NT2/D1 (cell line): ENCODE data around the gene MRPS33.
"Not testable (repeated sequence)": the region's sequence is repeated elsewhere in the genome, so short reads cannot be mapped to it uniquely, and the experiment has no call there.

Source experiments
- DNase-seq: peaks from one replicate; pipeline ENCODE4 v3.0.0-alpha.2; 2011; ENCODE audit warnings: low read depth, low spot score
- H3K27me3 ChIP-seq: 2 replicates; pipeline ENCODE4 v1.6.0; 2011; ENCODE audit warnings: mild to moderate bottlenecking; ENCODE audit not compliant: insufficient read length, insufficient read depth
- H3K36me3 ChIP-seq: 2 replicates; pipeline ENCODE4 v1.6.1; 2011; ENCODE audit warnings: mild to moderate bottlenecking, low read length, mixed read lengths; ENCODE audit not compliant: insufficient read depth, insufficient read length
- H3K4me1 ChIP-seq: 2 replicates; pipeline ENCODE4 v1.5.1; 2011; ENCODE audit not compliant: insufficient read depth, insufficient read length
- H3K4me3 ChIP-seq: 2 replicates; pipeline ENCODE4 v1.5.1; 2011; ENCODE audit warnings: low read depth; ENCODE audit not compliant: insufficient read length
- H3K9ac ChIP-seq: 2 replicates; pipeline ENCODE4 v1.6.0; 2011; ENCODE audit warnings: low read depth; ENCODE audit not compliant: insufficient read length
- H3K9me3 ChIP-seq: 2 replicates; pipeline ENCODE4 v1.5.1; 2011; ENCODE audit warnings: mild to moderate bottlenecking, low read length; ENCODE audit not compliant: insufficient read depth
- SUZ12 ChIP-seq: IDR thresholded peaks from 2 replicates; pipeline ENCODE4 v1.6.1; 2011; ENCODE audit not compliant: insufficient read length, insufficient read depth; ENCODE audit errors: extremely low read depth
- YY1 ChIP-seq: IDR thresholded peaks from 2 replicates; pipeline ENCODE4 v1.6.1; 2011; ENCODE audit not compliant: insufficient read length, insufficient read depth
- ZNF274 ChIP-seq: IDR thresholded peaks from 2 replicates; pipeline ENCODE4 v1.6.1; 2011; ENCODE audit warnings: mild to moderate bottlenecking, low read depth, low read length

The MRPS33 gene

GRCh38 chr7:140967438-140967837 is 47.3 kb downstream of the MRPS33 start:
- TF ChIP-seq SUZ12 = no peak
- TF ChIP-seq YY1 = no peak
- TF ChIP-seq ZNF274 = no peak
- H3K9ac ChIP-seq = no peak overlapping the region
- H3K36me3 ChIP-seq = no peaks in the 10 kb centered on the region
- no peak for DNase-seq
- no peak overlapping the region for H3K4me3 ChIP-seq
- no peaks in the 10 kb centered on the region for H3K27me3 ChIP-seq
- H3K9me3 ChIP-seq = no peaks in the 10 kb centered on the region
- no peaks in the 10 kb centered on the region for H3K4me1 ChIP-seq

GRCh38 chr7:140966561-140967233 is 48.1 kb downstream of the MRPS33 start:
- no peak for DNase-seq
- H3K36me3 ChIP-seq = no peaks in the 10 kb centered on the region
- TF ChIP-seq YY1 (no peak), ZNF274 (no peak), SUZ12 (no peak)
- no peaks in the 10 kb centered on the region for H3K9me3 ChIP-seq
- H3K9ac ChIP-seq = no peak overlapping the region
- H3K4me3 ChIP-seq = no peak overlapping the region
- no peaks in the 10 kb centered on the region for H3K27me3 ChIP-seq
- H3K4me1 ChIP-seq = no peaks in the 10 kb centered on the region

GRCh38 chr7:140961117-140961516 is 53.6 kb downstream of the MRPS33 start:
- no peak for DNase-seq
- no peaks in the 10 kb centered on the region for H3K27me3 ChIP-seq
- no peak overlapping the region for H3K4me3 ChIP-seq
- H3K9ac ChIP-seq = no peak overlapping the region
- no peaks in the 10 kb centered on the region for H3K4me1 ChIP-seq
- no peaks in the 10 kb centered on the region for H3K36me3 ChIP-seq
- TF ChIP-seq ZNF274 (no peak), YY1 (no peak), SUZ12 (no peak)
- H3K9me3 ChIP-seq = peaks cover 12% of the 10 kb centered on the region; the same call in 1 of the 2 replicates

DNA sequence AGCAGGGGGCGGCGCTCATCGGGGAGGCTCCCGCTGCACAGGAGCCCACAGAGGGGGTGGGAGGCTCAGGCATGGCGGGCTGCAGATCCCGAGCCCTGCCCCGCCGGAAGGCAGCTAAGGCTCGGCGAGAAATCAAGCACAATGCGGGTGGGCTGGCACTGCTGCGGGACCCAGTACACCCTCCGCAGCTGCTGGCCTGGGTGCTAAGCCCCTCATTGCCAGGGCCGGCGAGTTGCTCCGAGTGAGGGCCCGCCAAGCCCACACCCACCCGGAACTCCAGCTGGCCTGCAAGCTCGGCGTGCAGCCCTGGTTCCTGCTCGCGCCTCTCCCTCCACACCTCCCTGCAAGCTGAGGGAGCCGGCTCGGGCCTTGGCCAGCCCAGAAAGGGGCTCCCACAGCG is 57.8 kb downstream of the MRPS33 start:
- not testable (repeated sequence) for H3K4me1 ChIP-seq, DNase-seq, H3K4me3 ChIP-seq, H3K9ac ChIP-seq, H3K27me3 ChIP-seq, H3K36me3 ChIP-seq
- H3K9me3 ChIP-seq = peaks cover 12% of the 10 kb centered on the region; the same call in 1 of the 2 replicates
